SHP77 (cell line): Measurements from ENCODE around the gene PIK3C2B.
"Not testable (repeated sequence)": the region's sequence is repeated elsewhere in the genome, so short reads cannot be mapped to it uniquely, and the experiment has no call there.

Experiments used
- DNase-seq, 2 experiments: peaks; one replicate each; lab custom pipeline; 2025; lab: John Stamatoyannopoulos, UW

Gene PIK3C2B

DNA sequence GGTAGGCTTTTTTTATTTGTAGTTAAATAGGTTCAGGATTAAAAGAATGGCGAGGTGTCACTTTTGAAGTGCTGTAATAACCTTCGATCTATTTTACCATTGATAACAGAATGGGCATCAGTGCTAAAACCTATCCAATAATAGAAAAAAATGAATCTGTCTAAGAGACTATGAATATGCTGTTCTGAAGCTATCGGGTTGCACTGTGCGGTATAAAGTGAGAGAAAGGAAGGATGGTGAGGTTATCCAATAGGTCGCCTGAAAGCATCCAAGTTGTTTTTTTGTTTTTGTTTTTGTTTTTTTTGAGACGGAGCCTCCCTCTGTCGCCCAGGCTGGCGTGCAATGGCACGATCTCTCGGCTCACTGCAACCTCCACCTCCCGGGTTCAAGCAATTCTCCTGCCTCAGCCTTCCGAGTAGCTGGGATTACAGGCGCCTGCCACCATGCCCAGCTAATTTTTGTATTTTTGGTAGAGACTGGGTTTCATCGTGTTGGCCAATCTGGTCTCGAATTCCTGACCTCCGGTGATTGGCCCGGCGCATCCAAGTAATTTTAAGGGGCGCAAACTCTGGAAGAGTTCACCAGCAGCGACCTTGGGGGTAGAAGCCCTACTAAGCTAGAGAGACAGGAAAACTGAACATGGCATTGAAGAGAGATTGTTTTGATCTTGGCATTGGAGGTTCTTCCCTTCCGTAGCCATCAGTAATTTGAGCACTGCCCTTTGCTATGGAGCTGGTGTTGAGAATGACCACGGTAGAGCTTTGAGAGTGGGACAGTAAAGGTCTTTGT, 12.9 kb upstream of the PIK3C2B start:
- peak; percentile 62 to 73 for DNase-seq

DNA sequence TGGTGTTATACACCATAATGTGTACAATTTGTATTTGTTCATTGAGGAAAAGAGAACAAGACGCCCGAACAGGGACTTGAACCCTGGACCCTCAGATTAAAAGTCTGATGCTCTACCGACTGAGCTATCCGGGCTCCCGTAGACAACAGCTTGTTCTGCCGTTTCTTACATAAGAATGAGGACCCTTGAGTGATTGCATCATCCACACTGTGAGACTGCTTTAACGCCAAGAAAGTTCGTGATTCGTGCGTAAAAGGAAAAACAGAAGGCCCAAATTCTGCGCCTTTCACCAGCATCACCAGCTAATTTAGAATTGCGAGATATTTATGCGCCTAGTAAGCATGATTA, 12.3 kb upstream of the PIK3C2B start:
- peak; percentile 64 to 87 for DNase-seq

DNA sequence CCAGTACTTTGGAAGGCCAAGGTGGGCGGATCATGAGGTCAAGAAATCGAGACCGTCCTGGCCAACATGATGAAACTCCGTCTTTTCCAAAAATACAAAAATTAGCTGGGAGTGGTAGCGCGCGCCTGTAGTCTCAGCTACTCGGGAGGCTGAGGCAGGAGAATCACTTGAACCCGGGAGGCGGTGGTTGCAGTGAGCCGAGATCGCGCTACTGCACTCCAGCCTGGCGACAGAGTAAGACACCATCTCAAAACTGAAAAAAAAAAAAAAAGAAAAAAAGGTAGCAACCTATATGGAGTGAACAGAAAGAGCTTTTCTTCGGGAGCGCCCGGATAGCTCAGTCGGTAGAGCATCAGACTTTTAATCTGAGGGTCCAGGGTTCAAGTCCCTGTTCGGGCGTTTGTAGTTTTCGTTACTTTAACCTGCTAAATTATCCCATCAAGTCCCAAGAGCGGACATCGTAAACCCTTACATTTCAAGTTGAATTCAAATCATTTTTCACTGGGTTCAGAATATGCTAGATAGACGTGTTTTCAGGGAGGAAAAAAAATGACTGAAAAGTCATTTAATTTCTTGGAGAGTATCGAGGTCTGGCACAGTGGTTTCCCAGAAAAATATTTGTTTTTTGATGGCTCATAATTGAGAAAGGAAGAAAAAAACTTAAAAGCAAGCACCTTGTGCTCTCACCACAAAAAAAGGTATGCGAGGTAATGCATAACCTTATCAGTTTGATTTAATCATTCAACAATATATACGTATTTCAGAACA, 11.8 kb upstream of the PIK3C2B start:
- DNase-seq = peak; percentile 74 to 82

DNA sequence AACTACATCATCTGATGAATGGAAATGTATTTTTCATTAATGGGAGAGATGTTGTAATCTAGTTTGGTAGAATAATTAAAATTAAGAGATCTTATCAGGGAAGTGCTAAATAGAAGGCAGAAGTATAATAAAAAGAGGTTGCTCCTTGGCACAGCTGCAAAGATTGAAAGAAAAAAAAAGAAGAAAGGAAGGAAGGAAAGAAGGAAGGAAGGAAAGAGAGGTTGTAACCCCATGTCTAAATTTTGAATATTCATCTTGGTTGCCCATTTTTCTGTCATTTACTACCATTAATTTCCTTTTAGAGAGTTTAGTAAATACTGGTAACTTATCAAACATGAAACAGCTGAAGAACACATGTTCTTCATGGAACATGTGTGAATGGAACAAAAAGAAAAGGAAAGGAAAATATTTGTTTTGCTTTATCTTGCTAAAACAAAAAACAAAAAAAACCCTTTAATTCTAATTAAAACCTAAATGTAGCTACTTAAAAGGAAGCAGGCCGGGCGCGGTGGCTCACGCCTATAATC, 11.1 kb upstream of the PIK3C2B start:
- DNase-seq = no peak

DNA sequence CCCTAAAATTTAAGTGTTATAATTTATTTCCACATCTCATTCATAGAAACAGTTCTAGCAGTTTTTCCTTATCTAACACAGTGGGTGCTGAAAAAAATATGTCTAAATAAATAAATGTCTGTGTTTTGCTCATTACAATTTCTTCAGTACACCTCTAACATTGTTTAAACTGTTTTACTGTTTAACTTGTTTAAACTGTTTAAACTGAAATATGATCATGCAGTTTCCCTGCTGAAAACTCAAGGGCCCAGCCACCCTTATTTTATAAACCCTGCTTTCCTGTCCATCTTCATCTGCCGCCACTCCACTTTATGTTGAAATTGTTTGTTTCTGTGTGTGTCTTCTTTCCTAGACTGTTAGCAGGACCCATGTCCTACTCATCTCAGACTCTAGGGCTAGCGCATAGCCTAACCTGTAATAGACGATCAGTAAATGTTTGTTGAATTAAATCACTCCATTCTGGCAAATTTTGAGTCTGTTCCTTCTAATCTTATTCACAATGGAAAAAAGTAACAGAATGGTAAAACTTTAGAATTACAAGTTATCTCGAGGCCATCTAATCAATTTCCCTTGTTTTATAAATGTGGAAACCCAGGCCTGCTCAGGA, 9.4 kb upstream of the PIK3C2B start:
- DNase-seq = peak in 1 of 2 experiments; percentile 35

DNA sequence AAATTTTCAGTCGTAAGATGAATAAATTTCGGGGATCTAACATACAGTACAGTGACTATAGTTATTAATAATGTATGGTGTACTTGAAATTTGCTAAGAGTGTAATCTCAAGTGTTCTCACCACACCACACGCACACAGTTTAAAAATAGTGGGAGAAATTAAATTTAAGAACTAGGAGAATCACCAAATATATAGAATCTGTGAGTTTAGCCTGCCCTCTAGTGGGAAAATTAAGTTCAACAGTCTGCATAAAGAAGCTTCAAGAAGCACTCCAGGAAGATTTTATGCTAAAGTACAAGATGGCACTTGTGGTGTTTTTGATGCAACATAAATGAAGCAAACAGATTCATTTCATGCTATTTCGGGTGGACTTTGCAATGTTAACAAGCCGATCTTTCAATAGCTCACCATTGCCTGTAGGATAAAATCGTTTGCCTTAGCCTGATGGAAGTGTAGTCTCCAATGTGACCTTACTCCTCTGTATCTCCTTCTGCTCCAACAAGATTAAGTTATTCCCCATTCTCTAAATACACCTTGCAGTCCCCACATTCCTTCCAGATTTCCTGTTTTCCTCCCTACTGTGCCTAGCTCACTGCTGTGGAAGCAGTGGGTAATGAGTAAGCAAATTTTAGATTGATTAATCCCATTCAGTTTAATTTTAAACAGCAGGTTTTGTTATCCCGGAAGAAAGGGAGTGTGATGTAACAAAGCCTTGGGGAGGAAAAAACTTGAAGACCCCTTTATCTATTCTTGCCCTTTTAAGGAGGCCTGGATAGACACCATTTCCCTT, 8.7 kb upstream of the PIK3C2B start:
- peak; percentile 41 to 64 for DNase-seq

DNA sequence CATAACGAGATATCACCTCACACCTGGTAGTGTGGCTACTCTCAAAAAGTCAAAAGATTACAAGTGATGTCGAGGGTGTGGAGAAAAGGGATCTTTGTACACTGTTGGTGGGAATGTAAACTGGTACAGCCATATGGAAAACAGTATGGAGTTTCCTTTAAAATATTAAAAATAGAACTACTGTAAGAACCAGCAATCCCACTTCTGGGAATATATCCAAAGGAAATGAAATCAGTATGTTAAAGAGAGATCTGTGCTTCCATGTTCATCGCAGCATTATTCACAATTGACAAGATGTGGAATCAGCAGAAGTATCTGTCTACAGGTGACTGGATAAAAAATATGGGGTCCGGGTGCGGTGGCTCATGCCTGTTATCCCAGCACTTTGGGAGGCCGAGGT, 7.6 kb upstream of the PIK3C2B start:
- no peak for DNase-seq

DNA sequence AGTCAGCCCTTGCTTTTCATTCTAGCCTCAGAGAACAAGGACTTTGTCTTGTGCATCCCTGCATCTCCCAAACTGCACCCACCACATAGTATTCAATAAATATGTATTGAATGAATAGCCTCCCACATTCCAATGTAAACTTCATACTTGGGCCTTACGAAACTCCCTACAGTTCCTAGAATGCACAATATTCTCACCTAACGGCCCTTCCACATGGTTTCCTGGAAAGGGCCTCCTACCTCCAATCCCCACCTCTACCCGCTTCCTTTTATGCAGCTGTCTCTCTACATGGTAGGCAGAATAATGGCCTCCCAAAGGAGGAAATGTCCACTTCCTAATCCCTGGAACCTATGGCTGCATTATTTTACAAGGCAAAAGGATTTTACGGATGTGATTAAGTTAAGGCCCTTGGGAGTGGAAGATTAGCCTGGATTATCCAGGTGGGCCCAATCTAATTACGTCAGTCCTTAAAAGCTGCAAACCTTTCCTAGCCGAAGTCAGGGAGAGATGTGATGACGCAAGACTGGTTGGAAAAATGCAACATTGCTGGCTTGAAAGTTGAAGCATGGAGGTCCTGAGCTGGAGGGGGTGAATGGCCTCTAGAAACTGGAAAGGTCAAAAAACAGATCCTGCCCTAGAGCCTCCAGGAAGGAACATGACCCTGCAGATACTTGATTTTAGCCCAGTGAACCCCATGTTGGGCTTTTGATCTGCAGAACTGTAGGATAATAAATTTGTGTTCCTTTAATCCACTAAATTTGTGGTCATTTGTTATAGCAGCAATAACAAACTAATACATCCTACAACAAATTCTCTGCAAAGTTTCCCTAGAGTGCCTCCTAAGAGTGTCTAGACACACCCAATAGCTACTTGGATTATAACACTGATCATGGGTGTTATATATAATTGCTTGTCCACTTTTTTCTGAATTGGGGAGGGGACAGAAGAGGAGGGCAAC, 5.2 kb upstream of the PIK3C2B start:
- DNase-seq = no peak

DNA sequence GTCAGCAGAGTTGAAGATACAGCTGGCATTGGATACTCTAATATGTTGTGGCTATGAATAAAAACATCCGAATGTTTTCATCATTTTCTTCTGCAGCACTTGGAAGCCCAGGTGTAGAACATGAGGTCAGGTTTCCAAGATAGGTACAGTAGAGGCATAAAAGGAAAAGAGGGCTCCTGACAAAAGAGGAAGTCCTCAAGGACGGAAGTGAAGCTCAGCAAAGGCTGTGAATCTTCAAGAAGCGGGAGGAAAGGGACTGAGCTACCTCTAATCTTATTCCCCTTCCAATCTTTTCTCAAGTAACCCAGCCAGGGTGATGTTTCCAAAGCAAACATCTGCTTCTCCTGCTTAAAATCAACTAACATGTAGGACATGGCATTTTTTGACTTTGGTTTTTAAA, 4.4 kb upstream of the PIK3C2B start:
- no peak for DNase-seq

DNA sequence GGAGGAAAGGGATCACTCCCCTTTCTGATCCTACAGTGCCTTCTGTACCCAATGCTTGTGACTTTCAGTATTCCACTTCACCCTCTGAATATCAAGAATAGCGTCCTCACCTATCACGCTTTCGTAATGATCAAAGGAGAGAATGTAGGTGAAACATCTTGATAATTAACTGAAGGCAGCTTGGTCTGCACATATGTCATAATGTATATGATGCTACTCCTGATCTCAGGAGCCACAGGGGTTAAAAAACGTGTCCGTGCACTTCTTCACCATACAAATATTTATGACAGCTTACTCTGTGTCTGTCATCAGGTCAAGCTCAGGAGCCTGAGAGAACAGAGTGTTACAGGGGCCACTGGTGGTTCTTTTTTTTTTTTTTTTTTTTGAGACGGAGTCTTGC, 1.2 kb upstream of the PIK3C2B start:
- no peak for DNase-seq

DNA sequence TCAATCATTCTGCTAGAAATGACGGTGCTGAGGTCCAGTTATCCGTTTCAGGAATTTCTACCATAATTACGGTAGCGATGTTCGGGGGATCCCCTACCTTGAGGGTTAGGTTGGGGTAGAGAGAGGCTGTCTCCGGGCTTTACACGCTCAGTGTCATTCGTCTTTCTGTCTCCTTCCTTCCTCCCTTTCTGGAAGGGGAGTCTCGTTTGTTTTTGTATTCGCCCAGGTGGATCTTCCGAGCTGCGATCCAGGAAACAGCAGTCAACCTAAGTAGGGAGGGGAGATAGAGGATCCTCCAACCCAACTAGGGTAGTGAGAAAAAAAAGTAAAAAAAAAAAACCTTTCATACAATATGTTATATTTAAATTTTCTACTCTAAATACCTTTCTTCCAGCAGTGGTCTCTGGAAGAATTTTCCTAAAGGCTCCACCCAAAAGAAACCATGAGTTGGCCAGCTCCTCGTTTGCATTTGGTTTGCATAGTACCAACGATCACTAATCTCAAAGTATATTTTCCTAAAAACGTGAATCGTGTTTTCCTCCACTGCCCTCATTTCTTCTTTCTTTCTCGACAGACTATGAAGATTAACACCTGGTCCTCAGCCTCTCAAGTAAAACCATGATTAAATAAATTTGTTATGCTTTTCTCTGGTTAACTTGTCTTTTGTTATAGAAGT, 611 bp upstream of the PIK3C2B start:
- no peak for DNase-seq

DNA sequence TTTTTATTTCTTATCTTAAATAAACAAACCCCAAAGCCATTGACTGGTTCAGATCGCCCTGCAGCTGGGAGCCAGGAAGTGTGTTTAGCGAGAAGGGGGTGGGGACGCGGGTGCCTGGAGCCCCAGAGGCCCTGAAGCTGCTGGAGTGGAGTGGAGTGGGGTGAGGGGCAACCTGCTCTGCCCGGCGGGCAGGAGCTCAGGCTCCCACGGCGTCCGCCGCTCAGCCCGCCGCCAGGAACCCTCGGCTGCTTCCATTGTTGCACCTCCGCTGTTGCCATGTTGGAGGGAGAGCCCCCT, 673 bp downstream of the PIK3C2B start:
- peak; percentile 37 to 58 for DNase-seq

DNA sequence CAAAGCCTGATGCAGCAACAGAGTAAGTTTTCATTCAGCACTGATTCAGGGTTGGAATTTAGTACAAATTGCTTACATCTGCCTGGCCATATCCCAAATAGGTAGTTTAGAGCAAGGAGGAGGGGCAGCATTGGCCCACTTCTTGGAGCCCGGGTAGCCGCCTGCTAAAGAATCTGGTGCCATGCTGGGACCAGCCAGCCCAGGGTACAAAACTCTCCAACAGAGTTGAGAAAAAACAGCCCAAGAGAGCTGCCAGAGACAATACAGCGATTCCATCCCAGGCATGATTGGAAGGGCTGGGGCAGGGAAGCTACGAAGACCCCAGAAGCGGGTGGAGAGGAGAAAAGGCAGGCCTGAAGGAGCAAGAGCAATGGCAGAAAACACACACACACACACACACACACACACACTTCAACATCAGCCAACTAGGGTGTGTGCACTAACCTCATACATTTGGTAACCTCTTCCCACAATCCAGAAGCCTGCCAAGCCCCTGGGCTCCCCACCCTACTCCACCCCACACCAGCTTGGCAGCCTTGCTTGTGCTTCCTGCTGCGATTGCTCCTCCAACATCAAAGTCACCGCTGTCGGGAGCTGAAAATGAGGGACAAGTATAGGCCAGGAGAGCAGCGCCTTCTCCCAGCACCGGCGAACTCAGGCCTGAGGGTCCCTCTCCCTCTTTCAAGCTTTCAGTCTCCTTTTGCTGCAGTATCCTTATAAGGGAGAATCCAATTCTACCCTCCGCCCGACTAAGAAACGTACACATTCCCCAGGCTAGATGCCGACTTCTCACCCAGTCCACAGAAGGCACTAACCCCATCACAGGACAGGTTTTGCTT, 1.2 kb downstream of the PIK3C2B start:
- peak in 1 of 2 experiments; percentile 35 for DNase-seq

DNA sequence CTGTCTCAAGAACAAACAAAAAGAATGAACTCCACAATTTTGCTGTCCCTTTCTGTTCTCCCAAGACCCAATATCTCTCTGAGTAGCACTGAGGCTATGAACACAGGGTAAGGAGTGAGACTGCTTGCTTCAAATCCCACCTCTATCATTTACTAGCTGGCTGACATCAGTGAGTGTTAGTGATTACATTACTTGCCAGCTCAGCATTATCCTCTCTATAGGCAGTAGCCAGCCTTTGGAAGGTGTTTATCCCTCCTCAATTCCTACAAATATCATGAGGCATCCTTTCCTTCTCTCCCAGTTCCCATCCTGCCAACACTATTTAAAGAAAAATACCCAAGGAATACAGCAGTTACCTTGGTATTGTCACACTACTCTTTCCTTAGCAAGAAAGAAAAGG, 3.0 kb downstream of the PIK3C2B start:
- no peak for DNase-seq

DNA sequence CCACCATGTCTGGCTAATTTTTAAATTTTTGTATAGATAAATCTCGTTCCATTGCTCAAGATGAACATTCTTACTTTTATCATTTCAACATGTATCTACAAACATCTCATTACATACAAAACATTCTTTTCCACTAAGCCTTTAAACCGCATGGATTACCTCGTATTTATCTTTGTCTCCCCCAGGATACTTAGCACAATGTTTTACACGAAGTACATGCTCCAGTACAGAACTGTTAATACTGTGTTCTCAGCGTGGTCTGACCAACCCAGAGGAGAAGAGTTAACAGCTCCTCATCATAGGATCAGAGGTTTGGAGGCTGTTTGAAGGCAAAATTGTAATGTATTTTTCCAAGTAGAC, 7.4 kb downstream of the PIK3C2B start:
- DNase-seq = no peak

DNA sequence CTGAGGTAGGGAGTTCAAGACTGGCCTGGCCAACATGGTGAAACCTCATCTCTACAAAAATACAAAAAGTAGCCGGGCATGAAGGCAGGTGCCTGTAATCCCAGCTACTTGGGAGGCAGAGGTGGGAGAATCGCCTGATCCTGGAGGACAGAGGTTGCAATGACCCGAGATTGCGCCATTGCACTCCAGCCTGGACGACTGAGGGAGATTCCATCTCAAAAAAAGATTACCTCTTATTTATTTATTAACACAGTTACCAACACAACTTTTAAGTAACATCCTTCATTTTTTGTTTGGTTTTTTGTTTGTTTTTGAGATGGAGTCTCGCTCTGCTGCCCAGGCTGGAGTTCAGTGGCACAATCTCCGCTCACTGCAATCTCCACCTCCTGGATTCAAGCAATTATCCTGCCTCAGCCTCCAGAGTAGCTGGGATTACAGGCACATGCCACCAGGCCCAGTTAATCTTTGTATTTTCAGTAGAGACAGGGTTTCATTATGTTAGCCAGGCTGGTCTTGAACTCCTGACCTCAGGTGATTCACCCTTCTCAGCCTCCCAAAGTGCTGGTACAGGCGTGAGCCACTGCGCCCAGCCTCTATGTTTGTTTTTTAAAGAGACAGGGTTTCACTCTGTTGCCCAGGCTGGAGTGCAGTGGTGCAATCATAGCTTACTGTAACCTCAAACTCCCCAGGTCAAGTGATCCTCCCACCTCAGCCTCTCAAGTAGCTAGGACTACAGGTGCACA, 7.9 kb downstream of the PIK3C2B start:
- not testable (repeated sequence) for DNase-seq

DNA sequence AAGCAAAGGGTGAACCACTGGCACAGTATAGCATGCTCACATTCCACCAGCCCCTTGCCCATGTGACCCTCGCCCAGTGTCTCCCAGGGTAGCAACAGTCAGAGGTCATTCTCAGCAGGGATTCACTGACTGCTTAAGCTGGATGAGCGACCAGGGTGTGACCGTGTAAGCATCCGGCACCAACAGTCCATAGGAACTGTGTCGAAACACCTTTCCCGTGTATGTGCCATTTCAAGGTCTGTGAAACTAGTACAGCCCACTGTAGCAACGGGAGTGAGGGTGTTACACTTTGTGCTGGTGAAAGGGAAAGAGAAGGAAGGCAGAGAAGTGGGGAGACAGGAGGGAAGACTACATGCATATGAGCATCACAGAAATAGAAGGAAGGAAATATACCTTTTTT, 10.8 kb downstream of the PIK3C2B start:
- no peak for DNase-seq

DNA sequence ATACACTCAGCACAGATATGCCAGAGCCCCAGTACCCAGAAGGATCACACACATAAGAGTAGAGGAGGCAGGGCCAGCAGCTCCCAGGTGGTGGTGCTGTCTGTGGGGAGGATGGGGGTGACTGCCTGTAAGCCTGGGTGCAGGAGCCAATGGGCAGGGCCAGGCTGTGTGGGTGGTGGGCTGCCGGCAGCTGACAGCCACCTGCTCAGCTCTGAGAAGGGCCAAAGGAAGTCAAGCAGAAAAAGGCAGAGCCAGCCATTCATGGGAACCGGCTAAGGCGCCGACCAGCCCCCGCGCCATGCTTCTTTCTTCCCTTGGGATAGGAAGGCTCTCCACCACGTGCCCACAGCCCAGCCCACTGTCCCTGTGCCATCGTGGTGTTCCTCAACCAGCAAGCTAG, 14.1 kb downstream of the PIK3C2B start:
- DNase-seq = no peak
